GM21515 (cell line): ENCODE data around the gene EDA.
"Not testable (repeated sequence)": the region's sequence is repeated elsewhere in the genome, so short reads cannot be mapped to it uniquely, and the experiment has no call there.

Experiments
- ATAC-seq: cut with Tn5 transposase; IDR thresholded peaks from one replicate; pipeline ENCODE4 v1.9.1; 2021; ENCODE audit not compliant: unreplicated experiment

Gene EDA

GRCh38 chrX:69948276-69948797 lies 332.4 kb downstream of the EDA start:
- ATAC-seq = no peak

GRCh38 chrX:69951753-69952152 lies 335.8 kb downstream of the EDA start:
- no peak for ATAC-seq

- no peak for ATAC-seq
Observed at GRCh38 chrX:69959712-69960111, 343.8 kb downstream of the EDA start.

- ATAC-seq = no peak
Observed at GRCh38 chrX:69961365-69962072, 345.6 kb downstream of the EDA start.

GRCh38 chrX:69968950-69969349 lies 353.0 kb downstream of the EDA start:
- no peak for ATAC-seq

GRCh38 chrX:69969460-69969859 lies 353.5 kb downstream of the EDA start:
- no peak for ATAC-seq

GRCh38 chrX:69987691-69988090 lies 371.8 kb downstream of the EDA start:
- no peak for ATAC-seq

- no peak for ATAC-seq
Observed at GRCh38 chrX:69988955-69989394, 373.1 kb downstream of the EDA start.

- no peak for ATAC-seq
Observed at GRCh38 chrX:69991685-69992084, 375.8 kb downstream of the EDA start.

GRCh38 chrX:69993494-69993893 lies 377.6 kb downstream of the EDA start:
- no peak for ATAC-seq

GRCh38 chrX:69995362-69996112 lies 379.6 kb downstream of the EDA start:
- no peak for ATAC-seq

GRCh38 chrX:69996113-69996468 lies 380.2 kb downstream of the EDA start:
- ATAC-seq = no peak

GRCh38 chrX:69998299-69998698 lies 382.4 kb downstream of the EDA start:
- ATAC-seq = not testable (repeated sequence)

GRCh38 chrX:70001269-70001668 lies 385.4 kb downstream of the EDA start:
- no peak for ATAC-seq

- ATAC-seq = no peak
Observed at GRCh38 chrX:70001708-70002341, 385.9 kb downstream of the EDA start.

- ATAC-seq = no peak
Observed at GRCh38 chrX:70007946-70008345, 392.0 kb downstream of the EDA start.

- ATAC-seq = no peak
Observed at GRCh38 chrX:70009049-70009448, 393.1 kb downstream of the EDA start.

- ATAC-seq = no peak
Observed at GRCh38 chrX:70009970-70010369, 394.1 kb downstream of the EDA start.

GRCh38 chrX:70012756-70013155 lies 396.8 kb downstream of the EDA start:
- no peak for ATAC-seq

GRCh38 chrX:70013466-70014381 lies 397.8 kb downstream of the EDA start:
- no peak for ATAC-seq

GRCh38 chrX:70016513-70016912 lies 400.6 kb downstream of the EDA start:
- no peak for ATAC-seq
